B cell (primary cell): ENCODE results near the gene DPYSL4. TPM values are rescaled to one million over a fixed set of nuclear protein-coding genes. Genes with fewer than 3 reads are reported as not detected.

Source experiments
- ATAC-seq: fragments of 200-7000 bp; cut with Tn5 transposase; one replicate; pipeline ENCODE4 v1.10.0; 2021; ENCODE audit warnings: low read depth, mild to moderate bottlenecking, moderate number of reproducible peaks, moderate library complexity
- CTCF ChIA-PET: fragments of 350-600 bp; sonication (Branson Sonifier 250); formaldehyde crosslinking; loops from one replicate; lab custom pipeline; 2021; ENCODE audit warnings: antibody characterized with exemption, inconsistent platforms; lab: Charles Lee
- POLR2A ChIA-PET: fragments of 350-600 bp; sonication (Branson Sonifier 250); formaldehyde crosslinking; loops from one replicate; lab custom pipeline; 2021; ENCODE audit warnings: antibody characterized with exemption; lab: Charles Lee
- DNase-seq: peaks from one replicate; pipeline ENCODE4 v3.0.0; 2013
- H2AFZ ChIP-seq: 2 replicates; pipeline ENCODE4 v1.6.1; 2012; ENCODE audit warnings: mild to moderate bottlenecking, low read depth, low read length; ENCODE audit not compliant: insufficient read depth, poor library complexity, severe bottlenecking
- H3K27ac ChIP-seq, 2 donors: 1 replicate in 1 of 2; 2 replicates in 1 of 2; pipeline ENCODE4 v1.5.1; 2012 to 2013; ENCODE audit warnings: low read length in 2 of 2, mild to moderate bottlenecking in 2 of 2, moderate library complexity in 1 of 2
- H3K27me3 ChIP-seq, 4 experiments: fragments of 200-600 bp in 1 of 4; sonication (generic) in 1 of 4; replicated peaks in 1 of 4; 1 replicate in 2 of 4; 2 replicates in 2 of 4; pipeline versions ENCODE4 v1.6.1 to v1.7.0; 2013 to 2016; ENCODE audit warnings: low read length in 3 of 4, mild to moderate bottlenecking in 2 of 4, mixed read lengths in 1 of 4, moderate library complexity in 1 of 4; ENCODE audit not compliant: insufficient read depth in 4 of 4, control insufficient read depth in 3 of 4; ENCODE audit errors: control extremely low read depth in 1 of 4
- H3K36me3 ChIP-seq, 2 experiments: replicated peaks in 1 of 2; 1 replicate in 1 of 2; 2 replicates in 1 of 2; pipeline versions ENCODE4 v1.6.1 to v1.7.1; 2013; ENCODE audit warnings: low read length in 1 of 2; ENCODE audit not compliant: insufficient read depth in 2 of 2, control insufficient read depth in 1 of 2; ENCODE audit errors: control extremely low read depth in 1 of 2, extremely low read depth in 1 of 2
- H3K4me1 ChIP-seq, 2 donors: fragments of 200-600 bp in 1 of 2; sonication (generic) in 1 of 2; 1 replicate in 1 of 2; 2 replicates in 1 of 2; pipeline versions ENCODE4 v1.5.1 to v1.6.1; 2013 to 2017; ENCODE audit warnings: low read length in 2 of 2; ENCODE audit not compliant: control insufficient read depth in 2 of 2, insufficient read depth in 2 of 2
- H3K4me2 ChIP-seq: replicated peaks from 2 replicates; pipeline ENCODE3; 2012; ENCODE audit warnings: mild to moderate bottlenecking, low read depth, low read length; ENCODE audit not compliant: poor library complexity, severe bottlenecking
- H3K4me3 ChIP-seq, 5 experiments: fragments of 200-600 bp in 1 of 5; sonication (generic) in 1 of 5; 1 replicate in 3 of 5; 2 replicates in 2 of 5; pipeline versions ENCODE4 v1.5.1 to v1.7.0; 2011 to 2016; ENCODE audit warnings: low read length in 4 of 5, mild to moderate bottlenecking in 4 of 5, low read depth in 2 of 5, control low read depth in 1 of 5, moderate library complexity in 1 of 5; ENCODE audit not compliant: insufficient read depth in 1 of 5; ENCODE audit errors: control extremely low read depth in 1 of 5, extremely low read depth in 1 of 5
- H3K79me2 ChIP-seq: fragments of 200-600 bp; sonication (generic); one replicate; pipeline ENCODE4 v1.6.0; 2016; ENCODE audit warnings: low read length; ENCODE audit not compliant: control insufficient read depth, insufficient read depth
- H3K9ac ChIP-seq: fragments of 200-600 bp; sonication (generic); 2 replicates; pipeline ENCODE4 v1.6.1; 2017; ENCODE audit warnings: mild to moderate bottlenecking, low read length, moderate library complexity
- H3K9me3 ChIP-seq, 3 donors: one replicate each; pipeline versions ENCODE4 v1.6.1 to v1.7.1; 2013; ENCODE audit warnings: low read length in 2 of 3; ENCODE audit not compliant: control insufficient read depth in 2 of 3, insufficient read depth in 1 of 3; ENCODE audit errors: control extremely low read depth in 1 of 3
- H4K20me1 ChIP-seq: 2 replicates; pipeline ENCODE4 v1.6.0; 2012; ENCODE audit warnings: mild to moderate bottlenecking, low read length; ENCODE audit not compliant: insufficient read depth, control insufficient read depth, poor library complexity, severe bottlenecking
- H3K27ac Mint-ChIP-seq: one replicate; pipeline ENCODE4 v1.8.0; 2021; ENCODE audit warnings: mixed read lengths
- H3K27me3 Mint-ChIP-seq: one replicate; pipeline ENCODE4 v1.8.0; 2021; ENCODE audit warnings: mixed read lengths
- H3K4me1 Mint-ChIP-seq: one replicate; pipeline ENCODE4 v1.8.0; 2021; ENCODE audit warnings: mixed read lengths
- H3K4me3 Mint-ChIP-seq: one replicate; pipeline ENCODE4 v1.8.0; 2021; ENCODE audit warnings: mixed read lengths
- H3K9me3 Mint-ChIP-seq: one replicate; pipeline ENCODE4 v1.8.0; 2022; ENCODE audit warnings: mixed read lengths; ENCODE audit not compliant: insufficient read depth
- EZH2 ChIP-seq: IDR thresholded peaks from 2 replicates; pipeline ENCODE4 v1.6.1; 2012; ENCODE audit warnings: borderline replicate concordance, low read depth, mild to moderate bottlenecking, moderate library complexity, low read length; ENCODE audit not compliant: insufficient read depth, poor library complexity, severe bottlenecking
- WGBS: methylation state at CpG from one replicate; pipeline ENCODE4 v1.1.5; 2013; ENCODE audit warnings: missing lambda C conversion rate; ENCODE audit not compliant: insufficient coverage; 5-methylcytosine and 5-hydroxymethylcytosine counted together
- intact Hi-C: fragments of 100-400 bp; cut with micrococcal nuclease; formaldehyde crosslinking; loops from one replicate; pipeline ENCODE4 v1.10.0; 2022
- polyA plus RNA-seq: library from polyadenylated mRNA; depleted of rRNA; stranded (reverse); fragments of >200 nt; gene quantifications from 2 replicates; pipeline ENCODE4 v1.2.3, GENCODE V29; 2012
- total RNA-seq, 2 donors: library from RNA; stranded (reverse); fragments of 120-200 nt in 1 of 2; gene quantifications; 1 replicate in 1 of 2; 2 replicates in 1 of 2; pipeline versions ENCODE4 v1.2.3 to v1.2.4, GENCODE V29; 2013 to 2022
- TF ChIP-seq, protein P1 (sequence below): fragments of 200-600 bp; IDR thresholded peaks from one replicate; pipeline ENCODE4 v1.8.0; 2022; ENCODE audit warnings: antibody characterized with exemption, mild to moderate bottlenecking

The DPYSL4 gene
- total and polyA plus RNA-seq, 2 donors (not counting 1 experiment from before 2014, with no cell fraction given) = 0.03 to 0.22 TPM

DNA sequence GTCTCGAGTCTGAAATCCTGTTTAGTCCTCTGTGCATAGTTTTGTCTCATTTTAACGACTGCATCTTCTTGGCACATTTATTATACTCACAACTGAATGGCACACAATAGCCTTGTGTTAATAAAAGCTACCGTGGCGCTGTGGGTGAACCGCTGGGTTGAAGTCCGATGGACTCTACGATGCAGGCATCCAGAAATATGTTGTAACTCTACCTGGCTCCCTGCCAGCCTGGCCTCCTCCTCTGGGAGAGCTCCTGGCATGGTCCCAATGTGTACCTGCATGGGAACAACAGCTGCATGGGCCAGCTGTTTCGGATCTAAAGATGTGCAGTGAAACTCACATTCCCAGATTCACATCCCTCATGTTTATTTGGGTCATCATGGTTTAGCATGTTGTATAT is 3.7 kb upstream of the DPYSL4 start:
- no peak overlapping the region for H3K4me3 Mint-ChIP-seq
- Histone ChIP-seq H2AFZ (no peak overlapping the region), H3K9me3 (peaks cover 0 to 7% (median 0%) of the 10 kb centered on the region in 3 donors), H3K4me2 (no peak overlapping the region), H3K9ac (no peak overlapping the region), H3K79me2 (no peaks in the 10 kb centered on the region), H3K27me3 (peaks cover 0 to 51% (median 20%) of the 10 kb centered on the region in 4 experiments), H3K27ac (no peak overlapping the region), H3K36me3 (no peaks in the 10 kb centered on the region), H3K4me1 (peaks cover 13 to 20% of the 10 kb centered on the region in 2 donors), H3K4me3 (no peak overlapping the region), H4K20me1 (no peaks in the 10 kb centered on the region)
- ATAC-seq = no peak
- 89% methylated on average over 7 of the region's 8 CpGs for WGBS
- no peak for DNase-seq
- intact Hi-C loops = no loop called here
- peaks cover 44% of the 10 kb centered on the region for H3K27me3 Mint-ChIP-seq
- TF ChIP-seq EZH2 = no peak
- TF ChIP-seq, protein P1, sequence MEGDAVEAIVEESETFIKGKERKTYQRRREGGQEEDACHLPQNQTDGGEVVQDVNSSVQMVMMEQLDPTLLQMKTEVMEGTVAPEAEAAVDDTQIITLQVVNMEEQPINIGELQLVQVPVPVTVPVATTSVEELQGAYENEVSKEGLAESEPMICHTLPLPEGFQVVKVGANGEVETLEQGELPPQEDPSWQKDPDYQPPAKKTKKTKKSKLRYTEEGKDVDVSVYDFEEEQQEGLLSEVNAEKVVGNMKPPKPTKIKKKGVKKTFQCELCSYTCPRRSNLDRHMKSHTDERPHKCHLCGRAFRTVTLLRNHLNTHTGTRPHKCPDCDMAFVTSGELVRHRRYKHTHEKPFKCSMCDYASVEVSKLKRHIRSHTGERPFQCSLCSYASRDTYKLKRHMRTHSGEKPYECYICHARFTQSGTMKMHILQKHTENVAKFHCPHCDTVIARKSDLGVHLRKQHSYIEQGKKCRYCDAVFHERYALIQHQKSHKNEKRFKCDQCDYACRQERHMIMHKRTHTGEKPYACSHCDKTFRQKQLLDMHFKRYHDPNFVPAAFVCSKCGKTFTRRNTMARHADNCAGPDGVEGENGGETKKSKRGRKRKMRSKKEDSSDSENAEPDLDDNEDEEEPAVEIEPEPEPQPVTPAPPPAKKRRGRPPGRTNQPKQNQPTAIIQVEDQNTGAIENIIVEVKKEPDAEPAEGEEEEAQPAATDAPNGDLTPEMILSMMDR = no peak
- H3K27ac Mint-ChIP-seq = no peak overlapping the region
- POLR2A ChIA-PET = no interaction called here
- CTCF ChIA-PET = no interaction called here
- H3K4me1 Mint-ChIP-seq = peaks cover 7% of the 10 kb centered on the region
- no peaks in the 10 kb centered on the region for H3K9me3 Mint-ChIP-seq

DNA sequence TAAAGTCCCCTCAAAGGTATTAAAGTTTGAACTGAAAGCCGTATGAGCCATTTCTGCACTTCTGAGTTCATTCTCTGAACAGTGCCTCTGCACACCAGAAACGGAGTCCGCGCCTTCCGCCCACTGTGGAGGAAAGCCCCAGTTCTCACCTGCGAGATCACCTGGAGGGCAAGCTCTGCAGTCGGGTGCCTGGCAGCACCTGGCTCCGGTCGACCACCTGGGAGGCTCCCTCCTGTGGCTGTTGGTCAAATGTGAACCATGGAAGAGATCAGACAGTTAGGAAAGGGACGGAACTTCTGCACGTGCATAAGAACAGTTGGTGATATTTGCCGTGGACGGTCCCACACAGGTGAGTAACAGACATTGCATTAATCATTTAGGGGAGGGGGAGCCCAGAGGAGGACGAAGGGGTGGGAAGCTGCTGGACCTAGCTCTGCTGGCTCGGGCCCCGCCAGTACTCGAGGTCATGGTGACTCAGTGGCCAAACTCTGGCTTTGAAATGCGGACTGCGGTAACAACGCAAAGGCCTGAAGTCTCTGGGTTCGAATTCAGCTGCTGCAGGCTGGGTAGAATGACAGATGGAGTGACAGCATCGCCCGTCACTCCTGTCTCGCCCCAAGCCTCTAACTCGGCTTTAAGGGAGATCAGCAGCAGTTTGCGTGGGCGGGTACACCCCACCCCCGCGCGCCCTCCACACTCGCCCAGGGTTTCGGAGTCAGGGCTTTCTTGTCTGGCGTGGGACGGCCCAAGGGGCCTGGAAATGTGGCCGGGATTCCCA is 1.7 kb upstream of the DPYSL4 start:
- POLR2A ChIA-PET = no interaction called here
- Histone ChIP-seq H2AFZ (no peak overlapping the region), H3K4me3 (no peak overlapping the region), H3K27ac (no peak overlapping the region), H3K9ac (no peak overlapping the region), H3K27me3 (peaks cover 0 to 50% (median 19%) of the 10 kb centered on the region in 4 experiments), H3K4me1 (peaks cover 13 to 25% of the 10 kb centered on the region in 2 donors), H3K79me2 (no peaks in the 10 kb centered on the region), H3K36me3 (no peaks in the 10 kb centered on the region), H4K20me1 (no peaks in the 10 kb centered on the region), H3K4me2 (peak overlapping the region; percentile 77), H3K9me3 (peaks cover 0 to 11% (median 0%) of the 10 kb centered on the region in 3 donors)
- intact Hi-C loops = no loop called here
- Mint-ChIP-seq H3K9me3 (no peaks in the 10 kb centered on the region), H3K27me3 (peaks cover 52% of the 10 kb centered on the region), H3K27ac (no peak overlapping the region), H3K4me3 (peak overlapping the region; percentile 59), H3K4me1 (peaks cover 8% of the 10 kb centered on the region)
- ATAC-seq = no peak
- WGBS = 53% methylated on average over 35 of the region's 35 CpGs
- TF ChIP-seq, protein P1 = no peak
- TF ChIP-seq EZH2 = no peak
- no peak for DNase-seq
- CTCF ChIA-PET = no interaction called here
